H1 (cell line): ENCODE measurements around the gene ARHGAP25. TPM values are rescaled to one million over a fixed set of nuclear protein-coding genes. Genes with fewer than 3 reads are reported as not detected.

Experiments
- CTCF ChIA-PET: fragments of 300-600 bp; sonication (Branson Sonifier 250); formaldehyde crosslinking; loops from one replicate; lab custom pipeline; 2021; ENCODE audit not compliant: partially characterized antibody; lab: Charles Lee
- POLR2A ChIA-PET: fragments of 300-600 bp; sonication (Branson Sonifier 250); formaldehyde crosslinking; loops from one replicate; lab custom pipeline; 2021; ENCODE audit warnings: inconsistent platforms; ENCODE audit not compliant: partially characterized antibody; lab: Charles Lee
- DNase-seq, 2 experiments: peaks; one replicate each; pipeline versions ENCODE4 v3.0.0 to v3.0.0-alpha.2; 2010 to 2022; ENCODE audit warnings: low spot score in 2 of 2, low read depth in 1 of 2, mixed read lengths in 1 of 2
- FAIRE-seq: peaks from 2 replicates; lab custom pipeline; 2011; peaks lifted over from hg19 to GRCh38; lab: Jason Lieb, UNC
- H2AFZ ChIP-seq: 2 replicates; pipeline ENCODE4 v1.8.1; 2012; ENCODE audit warnings: low read length, inconsistent platforms
- H2AK5ac ChIP-seq: 2 replicates; pipeline ENCODE4 v1.6.1; 2013; ENCODE audit warnings: low read depth, low read length
- H2BK120ac ChIP-seq: replicated peaks from 2 replicates; pipeline ENCODE3; 2013; ENCODE audit warnings: low read depth, low read length, inconsistent platforms
- H2BK12ac ChIP-seq: 2 replicates; pipeline ENCODE4 v1.6.1; 2013; ENCODE audit warnings: low read depth, low read length
- H2BK15ac ChIP-seq: 2 replicates; pipeline ENCODE4 v1.6.1; 2013; ENCODE audit warnings: low read length
- H2BK20ac ChIP-seq: 2 replicates; pipeline ENCODE4 v1.6.1; 2013; ENCODE audit warnings: low read length
- H2BK5ac ChIP-seq: 2 replicates; pipeline ENCODE4 v1.6.1; 2013; ENCODE audit warnings: low read depth, low read length
- H3K14ac ChIP-seq: 2 replicates; pipeline ENCODE4 v1.6.1; 2013; ENCODE audit warnings: inconsistent platforms; ENCODE audit not compliant: insufficient read length
- H3K18ac ChIP-seq: 2 replicates; pipeline ENCODE4 v1.6.1; 2013; ENCODE audit warnings: low read length; ENCODE audit errors: extremely low read depth
- H3K23ac ChIP-seq: 2 replicates; pipeline ENCODE4 v1.6.1; 2013; ENCODE audit warnings: inconsistent platforms; ENCODE audit not compliant: insufficient read length
- H3K23me2 ChIP-seq: 2 replicates; pipeline ENCODE4 v1.6.1; 2013; ENCODE audit warnings: low read depth, low read length
- H3K27ac ChIP-seq: 2 replicates; pipeline ENCODE4 v1.6.1; 2011; ENCODE audit warnings: low read depth, low read length, inconsistent platforms
- H3K27me3 ChIP-seq, 4 experiments: replicated peaks in 1 of 4; 1 replicate in 1 of 4; 2 replicates in 3 of 4; pipeline versions ENCODE4 v1.6.1 to v1.8.1; 2011 to 2013; ENCODE audit warnings: low read length in 3 of 4, mild to moderate bottlenecking in 3 of 4, inconsistent platforms in 2 of 4, mixed read lengths in 2 of 4, moderate library complexity in 1 of 4; ENCODE audit not compliant: control insufficient read depth in 3 of 4, insufficient read depth in 3 of 4; ENCODE audit errors: extremely low read depth in 1 of 4
- H3K36me3 ChIP-seq, 4 experiments: 2 replicates each; pipeline versions ENCODE4 v1.6.1 to v1.8.1; 2011 to 2013; ENCODE audit warnings: mild to moderate bottlenecking in 4 of 4, low read length in 3 of 4, moderate library complexity in 2 of 4, control low read depth in 1 of 4, inconsistent platforms in 1 of 4; ENCODE audit not compliant: insufficient read depth in 4 of 4, control insufficient read depth in 2 of 4
- H3K4ac ChIP-seq: replicated peaks from 2 replicates; pipeline ENCODE3; 2013; ENCODE audit warnings: low read length, low read depth, mixed read lengths, inconsistent platforms; ENCODE audit not compliant: insufficient read length
- H3K4me1 ChIP-seq, 4 experiments: replicated peaks in 1 of 4; 1 replicate in 1 of 4; 2 replicates in 3 of 4; pipeline versions ENCODE4 v1.6.1 to v1.8.1; 2011 to 2013; ENCODE audit warnings: low read length in 3 of 4, inconsistent platforms in 2 of 4, mixed read lengths in 1 of 4; ENCODE audit not compliant: insufficient read depth in 4 of 4, control insufficient read depth in 3 of 4
- H3K4me2 ChIP-seq, 2 experiments: 2 replicates each; pipeline versions ENCODE4 v1.6.1 to v1.8.1; 2011 to 2013; ENCODE audit warnings: low read depth in 2 of 2, low read length in 2 of 2, control low read depth in 1 of 2, inconsistent platforms in 1 of 2, mild to moderate bottlenecking in 1 of 2; ENCODE audit not compliant: insufficient read depth in 1 of 2
- H3K4me3 ChIP-seq, 4 experiments: fragments of 200-600, 300-600 bp in 1 of 4; sonication (generic), shearing (Covaris generic), sonication (Bioruptor Twin) in 1 of 4; 2 replicates each; pipeline versions ENCODE4 v1.5.1 to v1.8.1; 2011 to 2016; ENCODE audit warnings: low read length in 4 of 4, low read depth in 3 of 4, control low read depth in 2 of 4, inconsistent platforms in 2 of 4, mild to moderate bottlenecking in 2 of 4, mixed read lengths in 1 of 4, moderate library complexity in 1 of 4; ENCODE audit not compliant: insufficient read depth in 2 of 4; ENCODE audit errors: extremely low read depth in 1 of 4
- H3K56ac ChIP-seq: replicated peaks from 2 replicates; pipeline ENCODE3; 2013; ENCODE audit warnings: low read depth, mild to moderate bottlenecking, mixed read lengths, low read length, inconsistent platforms; ENCODE audit not compliant: insufficient read length
- H3K79me1 ChIP-seq: 2 replicates; pipeline ENCODE4 v1.6.1; 2013; ENCODE audit warnings: low read depth, low read length, control low read depth
- H3K79me2 ChIP-seq, 2 experiments: 2 replicates each; pipeline versions ENCODE4 v1.6.1 to v1.8.1; 2012 to 2013; ENCODE audit warnings: low read length in 2 of 2, mild to moderate bottlenecking in 2 of 2, inconsistent platforms in 1 of 2; ENCODE audit not compliant: insufficient read depth in 2 of 2, control insufficient read depth in 1 of 2
- H3K9ac ChIP-seq, 4 experiments: replicated peaks in 1 of 4; 1 replicate in 1 of 4; 2 replicates in 3 of 4; pipeline versions ENCODE4 v1.6.1 to v1.8.1; 2011 to 2013; ENCODE audit warnings: low read depth in 3 of 4, low read length in 3 of 4, control low read depth in 2 of 4, mild to moderate bottlenecking in 2 of 4, moderate library complexity in 2 of 4, inconsistent platforms in 1 of 4; ENCODE audit errors: extremely low read depth in 1 of 4
- H3K9me3 ChIP-seq, 2 experiments: 2 replicates each; pipeline versions ENCODE4 v1.6.1 to v1.8.1; 2012 to 2013; ENCODE audit warnings: mild to moderate bottlenecking in 2 of 2, moderate library complexity in 2 of 2, control low read depth in 1 of 2, inconsistent platforms in 1 of 2, low read depth in 1 of 2, low read length in 1 of 2, mixed read lengths in 1 of 2; ENCODE audit not compliant: insufficient read depth in 2 of 2
- H4K20me1 ChIP-seq, 2 experiments: replicated peaks in 1 of 2; 2 replicates each; pipeline versions ENCODE3 to v1.8.1; 2011 to 2013; ENCODE audit warnings: inconsistent platforms in 2 of 2, low read length in 2 of 2, mild to moderate bottlenecking in 1 of 2; ENCODE audit not compliant: insufficient read depth in 2 of 2, control insufficient read depth in 1 of 2
- H4K5ac ChIP-seq: 2 replicates; pipeline ENCODE4 v1.6.1; 2013; ENCODE audit warnings: low read length, low read depth, mixed read lengths, inconsistent platforms; ENCODE audit not compliant: insufficient read length
- H4K8ac ChIP-seq: 2 replicates; pipeline ENCODE4 v1.8.0; 2013; ENCODE audit warnings: mild to moderate bottlenecking, moderate library complexity, low read length, inconsistent platforms; ENCODE audit not compliant: insufficient read depth; ENCODE audit errors: extremely low read depth
- H4K91ac ChIP-seq: replicated peaks from 2 replicates; pipeline ENCODE3; 2013; ENCODE audit warnings: low read length, mixed read lengths, inconsistent platforms; ENCODE audit not compliant: insufficient read length
- ATF2 ChIP-seq: IDR thresholded peaks from 2 replicates; pipeline ENCODE4 v1.6.1; 2012; ENCODE audit warnings: low read length, inconsistent platforms
- CBX5 ChIP-seq: fragments of 300-800, 300-1000 bp; sonication (generic); IDR thresholded peaks from 2 replicates; pipeline ENCODE4 v1.7.1; 2016; ENCODE audit warnings: antibody characterized with exemption, low read length, low read depth
- EGR1 ChIP-seq: IDR thresholded peaks from 2 replicates; pipeline ENCODE4 v1.6.1; 2011; ENCODE audit warnings: low read depth, low read length, borderline replicate concordance
- JUN ChIP-seq: IDR thresholded peaks from 2 replicates; pipeline ENCODE4 v1.6.1; 2011; ENCODE audit warnings: low read depth, mild to moderate bottlenecking, improper control_type of control experiment, low read length
- JUND ChIP-seq: IDR thresholded peaks from 2 replicates; pipeline ENCODE4 v1.6.1; 2011; ENCODE audit warnings: mild to moderate bottlenecking, improper control_type of control experiment, low read length
- MAX ChIP-seq: IDR thresholded peaks from 2 replicates; pipeline ENCODE4 v1.6.1; 2012; ENCODE audit warnings: inconsistent platforms
- SAP30 ChIP-seq: fragments of 300-600 bp; sonication (generic); IDR thresholded peaks from 2 replicates; pipeline ENCODE4 v1.7.1; 2012; ENCODE audit warnings: low read length, moderate library complexity, mild to moderate bottlenecking, inconsistent platforms; ENCODE audit not compliant: insufficient read depth, insufficient replicate concordance
- SP4 ChIP-seq: IDR thresholded peaks from 2 replicates; pipeline ENCODE4 v1.6.1; 2012; ENCODE audit warnings: low read length, inconsistent platforms
- TAF1 ChIP-seq: IDR thresholded peaks from 2 replicates; pipeline ENCODE4 v1.6.1; 2011; ENCODE audit warnings: mild to moderate bottlenecking, low read depth, low read length
- ZNF274 ChIP-seq: IDR thresholded peaks from 2 replicates; pipeline ENCODE4 v1.7.0; 2012; ENCODE audit warnings: low read length, borderline replicate concordance; ENCODE audit errors: extremely low read depth
- WGBS, 2 experiments: shearing (Covaris generic) in 1 of 2; methylation state at CpG; one replicate each; pipeline versions ENCODE4 v1.1.6 to v1.1.7; 2013 to 2015; ENCODE audit warnings: low lambda C conversion rate in 2 of 2, mixed read lengths in 2 of 2, inconsistent platforms in 1 of 2, low coverage in 1 of 2, missing lambda C conversion rate in 1 of 2; ENCODE audit not compliant: insufficient replicate concordance in 2 of 2, insufficient coverage in 1 of 2, insufficient read length in 1 of 2; ENCODE audit errors: extremely low coverage in 1 of 2, missing lambda C conversion rate in 1 of 2; 5-methylcytosine and 5-hydroxymethylcytosine counted together
- polyA plus RNA-seq, 7 experiments: library from polyadenylated mRNA; depleted of rRNA in 3 of 7; stranded (reverse) in 5 of 7; unstranded in 2 of 7; fragments of >200 nt in 5 of 7; fragments of 200-250 nt in 2 of 7; gene quantifications; 1 replicate in 5 of 7; 2 replicates in 1 of 7; 4 replicates in 1 of 7; pipeline versions ENCODE4 v1.2.1 to v1.2.3, GENCODE V29; 2011 to 2013; ENCODE audit warnings: missing spikeins in 2 of 7, mixed read lengths in 2 of 7
- total RNA-seq: library from RNA; stranded (reverse); fragmentation: NEBNext Ultra II Directional; extraction: Animal tissue kit (Norgen Biotek cat#: 25700); gene quantifications from 2 replicates; pipeline ENCODE4 v1.2.1, GENCODE V29; 2021

ARHGAP25 gene
- total and polyA plus RNA-seq, 2 of the 8 experiments (the other 6 are each of a cell fraction or from before 2014, with no cell fraction given) = 1.00 to 1.2 TPM

GRCh38 chr2:68710336-68710735 lies 24.3 kb upstream of the ARHGAP25 start:
- no peak for FAIRE-seq
- TF ChIP-seq EGR1 (no peak), ATF2 (no peak), JUND (no peak), MAX (no peak), JUN (no peak), ZNF274 (no peak), SP4 (no peak), SAP30 (no peak), TAF1 (no peak), CBX5 (no peak)

More at GRCh38 chr2:68710336-68710735, 24.3 kb upstream of the ARHGAP25 start:
- Histone ChIP-seq H3K79me1 (no peaks in the 10 kb centered on the region), H3K27me3 (no peaks in the 10 kb centered on the region), H3K79me2 (no peaks in the 10 kb centered on the region), H3K4ac (no peak overlapping the region), H3K4me3 (no peak overlapping the region), H4K91ac (no peak overlapping the region), H3K18ac (no peak overlapping the region), H3K4me2 (no peak overlapping the region), H3K56ac (no peak overlapping the region), H2BK12ac (no peak overlapping the region), H4K20me1 (no peaks in the 10 kb centered on the region), H4K8ac (no peak overlapping the region), H2BK20ac (no peak overlapping the region), H3K23ac (no peak overlapping the region), H3K23me2 (no peaks in the 10 kb centered on the region; the same call in 1 of the 2 replicates), H3K9ac (no peak overlapping the region), H2AFZ (no peak overlapping the region), H3K27ac (no peak overlapping the region), H2BK5ac (no peak overlapping the region), H2AK5ac (no peak overlapping the region), H3K4me1 (peaks cover 0 to 2% (median 1%) of the 10 kb centered on the region in 4 experiments; a peak in 2 of 7 replicates), H2BK15ac (no peak overlapping the region), H3K14ac (no peak overlapping the region), H3K36me3 (no peaks in the 10 kb centered on the region), H4K5ac (no peak overlapping the region), H2BK120ac (no peak overlapping the region), H3K9me3 (no peaks in the 10 kb centered on the region)
- DNase-seq = no peak
- CTCF ChIA-PET = interaction anchor here (0.6 to 4.6 kb wide), 15 partner anchors 8 to 246 kb away, joined by 3 to 30 read pairs (median 4); partner anchors contain the start of gene PROKR1
- WGBS, 2 experiments = 100% methylated on average over 1 of the region's 1 CpG; no CpG with 5 or more reads in 1 of the 2 experiments
- POLR2A ChIA-PET = no interaction called here
